Calu3 (cell line): ENCODE data around the gene NELL1. TPM values are rescaled to one million over a fixed set of nuclear protein-coding genes. Genes with fewer than 3 reads are reported as not detected.

Source experiments
- BruUV-seq: library from RNA; stranded (reverse); fragments of 400-500 nt; replicated peaks from 2 replicates; lab custom pipeline; 2021; lab: Mats Ljungman, UMichigan
- CTCF ChIA-PET: fragments of 300-600 bp; sonication (Branson Sonifier 250); formaldehyde crosslinking; loops from one replicate; lab custom pipeline; 2022; ENCODE audit warnings: antibody characterized with exemption; lab: Charles Lee
- DNase-seq: peaks from one replicate; pipeline ENCODE4 v3.0.0; 2022
- H3K27ac Mint-ChIP-seq: one replicate; pipeline ENCODE4 v1.8.0; 2022; ENCODE audit warnings: mixed read lengths; ENCODE audit not compliant: unreplicated experiment
- H3K27me3 Mint-ChIP-seq: one replicate; pipeline ENCODE4 v1.8.0; 2022; ENCODE audit warnings: mixed read lengths; ENCODE audit not compliant: unreplicated experiment
- H3K36me3 Mint-ChIP-seq: one replicate; pipeline ENCODE4 v1.8.0; 2022; ENCODE audit warnings: mild to moderate bottlenecking, moderate library complexity, mixed read lengths; ENCODE audit not compliant: insufficient read depth, unreplicated experiment
- H3K4me1 Mint-ChIP-seq: one replicate; pipeline ENCODE4 v1.8.0; 2022; ENCODE audit warnings: mild to moderate bottlenecking, low read depth, mixed read lengths; ENCODE audit not compliant: unreplicated experiment
- H3K4me3 Mint-ChIP-seq: one replicate; pipeline ENCODE4 v1.8.0; 2022; ENCODE audit warnings: mild to moderate bottlenecking, low read depth, moderate library complexity, mixed read lengths; ENCODE audit not compliant: unreplicated experiment
- H3K9me3 Mint-ChIP-seq: one replicate; pipeline ENCODE4 v1.8.0; 2022; ENCODE audit warnings: low read depth, mixed read lengths; ENCODE audit not compliant: unreplicated experiment
- CTCF ChIP-seq: fragments of 200-600 bp; IDR thresholded peaks from one replicate; pipeline ENCODE4 v1.8.0; 2022; ENCODE audit warnings: antibody characterized with exemption; ENCODE audit not compliant: unreplicated experiment
- intact Hi-C: fragments of 100-400 bp; cut with micrococcal nuclease; formaldehyde crosslinking; loops from one replicate; pipeline ENCODE4 v1.10.0; 2022; ENCODE audit not compliant: unreplicated experiment
- total RNA-seq: library from RNA; stranded (reverse); gene quantifications from 2 replicates; pipeline ENCODE4 v1.2.3, GENCODE V29; 2022

The NELL1 gene
- total RNA-seq, 1 experiment from 2014 or later: not detected

GRCh38 chr11:21142007-21142406, 472.6 kb downstream of the NELL1 start:
- DNase-seq: no peak
- no peak overlapping the region for H3K27ac Mint-ChIP-seq
- no peak for TF ChIP-seq CTCF
- H3K9me3 Mint-ChIP-seq: peaks cover 11% of the 10 kb centered on the region
- H3K27me3 Mint-ChIP-seq: no peaks in the 10 kb centered on the region
- H3K36me3 Mint-ChIP-seq: no peaks in the 10 kb centered on the region
- H3K4me3 Mint-ChIP-seq: no peak overlapping the region
- no peaks in the 10 kb centered on the region for H3K4me1 Mint-ChIP-seq
- CTCF ChIA-PET: no interaction called here
- no TSS peak for BruUV-seq
- intact Hi-C loops: no loop called here

DNA sequence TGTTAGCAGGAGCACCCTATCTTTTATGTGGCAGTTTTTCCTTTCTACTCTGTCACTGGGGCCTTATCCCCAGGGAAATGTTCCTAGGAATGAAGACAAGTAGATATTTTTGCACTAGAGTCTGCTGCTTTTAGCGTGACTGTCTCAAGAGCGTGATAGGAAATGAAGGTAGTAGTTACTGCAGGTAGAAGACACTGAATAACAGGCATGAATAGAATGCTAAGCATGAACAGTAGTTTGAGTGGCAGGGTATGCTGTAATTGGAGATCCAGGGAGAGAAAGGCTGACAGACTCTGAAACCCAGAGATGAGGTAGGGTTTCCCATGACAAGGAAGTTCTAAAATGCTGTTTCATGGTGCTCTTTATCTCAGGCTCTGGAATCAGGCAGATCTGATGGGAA, 475.1 kb downstream of the NELL1 start:
- H3K36me3 Mint-ChIP-seq: no peaks in the 10 kb centered on the region
- DNase-seq: no peak
- H3K27me3 Mint-ChIP-seq: no peaks in the 10 kb centered on the region
- CTCF ChIA-PET: no interaction called here
- TF ChIP-seq CTCF: no peak
- no TSS peak for BruUV-seq
- H3K9me3 Mint-ChIP-seq: peaks cover 10% of the 10 kb centered on the region
- no peak overlapping the region for H3K4me3 Mint-ChIP-seq
- intact Hi-C loops: no loop called here
- H3K27ac Mint-ChIP-seq: no peak overlapping the region
- no peaks in the 10 kb centered on the region for H3K4me1 Mint-ChIP-seq

DNA sequence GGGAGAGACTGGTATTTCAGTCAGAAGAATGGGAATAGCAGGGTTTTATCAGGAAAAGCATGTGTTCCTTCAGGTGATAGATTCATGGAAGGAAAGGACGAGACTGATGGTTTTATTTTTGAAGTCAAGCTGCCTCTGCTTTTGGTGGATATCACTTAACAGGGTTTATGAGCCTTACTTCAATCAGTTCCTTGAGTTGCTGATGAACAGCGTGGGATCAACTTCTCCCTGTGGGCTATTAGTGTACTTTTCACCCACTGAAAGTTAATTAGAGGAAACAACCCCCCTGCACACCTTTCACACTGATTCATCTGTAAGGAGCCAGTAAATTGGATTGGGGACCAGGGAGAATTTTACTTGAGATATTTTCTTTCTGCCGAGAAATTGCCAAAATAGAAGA, 479.0 kb downstream of the NELL1 start:
- intact Hi-C loops: no loop called here
- CTCF ChIA-PET: no interaction called here
- DNase-seq: no peak
- no peaks in the 10 kb centered on the region for H3K4me1 Mint-ChIP-seq
- H3K4me3 Mint-ChIP-seq: no peak overlapping the region
- no TSS peak for BruUV-seq
- no peak for TF ChIP-seq CTCF
- H3K36me3 Mint-ChIP-seq: no peaks in the 10 kb centered on the region
- no peak overlapping the region for H3K27ac Mint-ChIP-seq
- H3K27me3 Mint-ChIP-seq: no peaks in the 10 kb centered on the region
- peaks cover 7% of the 10 kb centered on the region for H3K9me3 Mint-ChIP-seq

DNA sequence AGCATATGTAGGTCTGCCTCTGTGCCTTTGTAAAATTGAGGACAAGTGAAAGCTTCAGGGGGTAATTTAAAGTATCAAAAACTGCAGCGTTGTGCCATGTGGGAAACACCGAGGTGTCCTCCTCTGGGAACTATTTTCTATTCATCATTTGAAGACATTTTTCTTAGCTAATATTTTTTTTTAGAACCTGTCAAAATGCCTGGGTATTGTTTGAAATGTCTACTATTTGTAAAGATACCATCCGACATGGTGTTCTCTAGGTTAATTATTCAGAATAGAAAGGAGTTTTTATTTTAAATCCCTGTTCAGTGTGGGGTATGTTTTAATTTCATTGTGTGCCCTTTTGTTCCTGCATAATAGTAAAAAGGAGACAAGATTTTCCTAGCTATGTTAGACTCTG, 490.8 kb downstream of the NELL1 start:
- TF ChIP-seq CTCF: no peak
- Mint-ChIP-seq H3K4me3 (no peak overlapping the region), H3K27me3 (no peaks in the 10 kb centered on the region), H3K36me3 (no peaks in the 10 kb centered on the region), H3K9me3 (peaks cover 4% of the 10 kb centered on the region), H3K27ac (no peak overlapping the region), H3K4me1 (no peaks in the 10 kb centered on the region)
- DNase-seq: no peak
- CTCF ChIA-PET: no interaction called here
- no TSS peak for BruUV-seq
- intact Hi-C loops: no loop called here
